Tibial nerve (tissue), 4 donors: ENCODE results near the gene JAKMIP1. TPM values are rescaled to one million over a fixed set of nuclear protein-coding genes. Genes with fewer than 3 reads are reported as not detected.

Experiments
- DNase-seq, 2 donors: peaks; one replicate each; pipeline ENCODE4 v3.0.0-alpha.2; 2019; ENCODE audit warnings: low spot score in 2 of 2
- H3K27ac ChIP-seq, 4 donors: fragments of 200-600 bp; sonication (generic) in 3 of 4; one replicate each; pipeline ENCODE4 v1.5.1; 2017 to 2019; ENCODE audit warnings: mild to moderate bottlenecking in 1 of 4
- H3K27me3 ChIP-seq, 2 donors: fragments of 200-600 bp; sonication (generic) in 1 of 2; one replicate each; pipeline versions ENCODE4 v1.5.1 to v1.6.0; 2017 to 2019
- H3K36me3 ChIP-seq, 3 donors: fragments of 200-600 bp; sonication (generic); one replicate each; pipeline ENCODE4 v1.5.1; 2018 to 2019
- H3K4me1 ChIP-seq, 4 donors: fragments of 200-600 bp; sonication (generic) in 3 of 4; one replicate each; pipeline ENCODE4 v1.5.1; 2017 to 2019
- H3K4me3 ChIP-seq, 4 donors: fragments of 200-600 bp; sonication (generic) in 3 of 4; one replicate each; pipeline ENCODE4 v1.5.1; 2017 to 2019; ENCODE audit warnings: mild to moderate bottlenecking in 1 of 4, moderate library complexity in 1 of 4
- H3K9me3 ChIP-seq, 4 donors: fragments of 200-600 bp; sonication (generic) in 3 of 4; one replicate each; pipeline ENCODE4 v1.5.1; 2017 to 2019
- CTCF ChIP-seq, 5 experiments: fragments of 200-600 bp in 3 of 5; fragments of 450-650 bp in 2 of 5; sonication (generic) in 3 of 5; IDR thresholded peaks; one replicate each; pipeline ENCODE4 v1.5.1; 2016 to 2019; ENCODE audit warnings: antibody characterized with exemption in 5 of 5, mild to moderate bottlenecking in 3 of 5, moderate library complexity in 2 of 5
- EP300 ChIP-seq, 2 donors: sonication (generic); formaldehyde crosslinking; IDR thresholded peaks; one replicate each; pipeline ENCODE4 v1.6.1; 2017; ENCODE audit warnings: antibody characterized with exemption in 2 of 2, mild to moderate bottlenecking in 1 of 2
- POLR2A ChIP-seq, 2 donors: fragments of 450-650 bp; IDR thresholded peaks; one replicate each; pipeline ENCODE4 v1.6.1; 2017; ENCODE audit warnings: antibody characterized with exemption in 2 of 2, mild to moderate bottlenecking in 2 of 2, moderate library complexity in 2 of 2
- WGBS, 2 donors: methylation state at CpG; one replicate each; pipeline ENCODE4 v1.1.5; 2018; 5-methylcytosine and 5-hydroxymethylcytosine counted together
- total RNA-seq, 4 donors: library from RNA; depleted of rRNA; stranded (reverse); fragments of >200 nt; gene quantifications; one replicate each; pipeline ENCODE4 v1.1.0, GENCODE V29; 2016

The JAKMIP1 gene
- total RNA-seq, 4 donors from 2014 or later = 0.30 to 2.5 (median 1.2) TPM

DNA sequence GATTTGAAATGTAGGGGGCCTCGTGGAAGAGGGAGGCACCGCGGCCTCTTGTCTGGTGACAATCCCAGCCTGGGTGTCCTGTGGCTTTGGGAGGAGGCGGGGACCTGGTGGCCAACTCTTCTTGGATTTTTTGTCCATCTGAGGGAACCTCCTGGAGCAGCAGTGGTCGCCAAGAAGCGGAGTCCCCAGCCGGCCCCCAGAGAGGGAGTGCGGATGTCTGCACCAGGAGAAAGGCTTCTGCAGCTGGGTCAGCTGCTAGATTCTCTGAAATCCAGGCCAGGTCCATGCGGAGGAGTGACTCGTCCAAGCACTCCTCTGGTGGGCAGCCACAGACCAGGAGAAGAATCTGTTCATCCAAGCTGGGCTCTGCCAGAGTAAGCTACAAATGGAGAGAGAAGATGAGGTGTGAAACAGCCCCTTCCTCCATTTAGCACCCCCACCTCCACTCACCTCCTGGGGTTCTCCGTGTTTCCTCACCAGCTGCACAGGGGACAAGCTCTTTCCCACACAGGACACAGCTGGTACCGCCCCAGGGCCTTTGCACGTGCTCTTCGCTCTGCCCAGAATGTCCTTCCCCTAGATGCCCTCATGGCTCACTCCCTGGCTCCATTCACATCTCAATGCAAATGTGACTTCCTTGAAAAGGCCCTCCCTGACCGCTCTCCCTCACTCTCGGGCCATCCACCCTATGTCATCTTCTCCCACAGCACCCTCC lies 209.7 kb downstream of the JAKMIP1 start:
- 88 to 89% methylated on average over 16 of the region's 16 CpGs for WGBS, 2 donors
- TF ChIP-seq EP300 (IDR thresholded peaks at IDR 0.05) (no peak), POLR2A (IDR thresholded peaks at IDR 0.05) (no peak), CTCF (IDR thresholded peaks at IDR 0.05) (no peak)
- no peak for DNase-seq
- H3K27ac ChIP-seq = no peak overlapping the region
- H3K4me3 ChIP-seq = no peak overlapping the region
- no peaks in the 10 kb centered on the region for H3K4me1 ChIP-seq
- no peaks in the 10 kb centered on the region for H3K9me3 ChIP-seq
- H3K36me3 ChIP-seq = no peaks in the 10 kb centered on the region
- H3K27me3 ChIP-seq = peaks cover 0 to 4% of the 10 kb centered on the region in 2 donors

- Histone ChIP-seq H3K36me3 (no peaks in the 10 kb centered on the region), H3K4me3 (no peak overlapping the region), H3K27me3 (peaks cover 0 to 4% of the 10 kb centered on the region in 2 donors), H3K9me3 (peaks cover 0 to 7% (median 0%) of the 10 kb centered on the region in 4 donors), H3K4me1 (no peaks in the 10 kb centered on the region), H3K27ac (no peak overlapping the region)
- WGBS, 2 donors = 77 to 79% methylated on average over 18 of the region's 18 CpGs
- DNase-seq = no peak
- no peak for TF ChIP-seq EP300 (IDR thresholded peaks at IDR 0.05)
- no peak for TF ChIP-seq CTCF (IDR thresholded peaks at IDR 0.05)
- no peak for TF ChIP-seq POLR2A (IDR thresholded peaks at IDR 0.05)
Measured at GRCh38 chr4:5989236-5990225, 210.8 kb downstream of the JAKMIP1 start.

DNA sequence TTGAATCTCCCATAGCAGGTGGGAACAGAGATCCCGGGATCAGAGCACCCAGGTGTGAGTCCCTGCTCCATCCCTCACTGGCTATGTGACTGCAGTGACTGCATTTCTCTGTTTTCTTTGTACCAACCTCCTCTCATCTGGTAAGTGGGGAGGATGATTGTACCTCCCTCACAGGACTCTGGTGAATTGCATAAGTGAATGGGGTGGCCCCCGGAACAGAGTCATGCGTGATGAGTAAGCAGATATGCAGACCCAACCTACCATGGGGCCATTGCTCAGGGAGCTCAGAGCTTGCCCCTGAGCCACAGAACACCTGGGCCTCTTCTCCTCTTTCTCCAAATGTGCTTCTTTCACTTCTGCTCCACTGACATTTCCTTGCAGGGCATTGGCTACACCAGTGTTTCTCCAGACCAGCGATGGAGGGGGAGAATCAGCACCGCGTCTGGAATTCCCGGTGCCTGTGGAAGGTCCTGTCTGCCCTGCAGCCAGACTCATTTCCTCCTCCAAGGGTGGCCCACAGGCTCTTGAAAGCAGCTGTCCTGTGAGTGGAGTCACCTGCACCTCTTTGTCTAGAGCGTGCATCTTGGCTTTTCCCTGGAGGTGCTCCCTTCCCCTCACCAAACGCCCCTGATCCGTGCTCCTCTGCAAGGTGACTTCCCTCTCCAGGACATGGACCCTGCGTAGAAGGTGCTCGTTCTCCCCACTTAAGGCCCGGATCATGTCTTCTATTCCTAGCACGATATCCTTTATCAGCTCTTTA lies 212.1 kb downstream of the JAKMIP1 start:
- H3K27me3 ChIP-seq = peaks cover 0 to 4% of the 10 kb centered on the region in 2 donors
- no peak for DNase-seq
- no peak for TF ChIP-seq CTCF (IDR thresholded peaks at IDR 0.05)
- TF ChIP-seq EP300 (IDR thresholded peaks at IDR 0.05) = no peak
- no peak for TF ChIP-seq POLR2A (IDR thresholded peaks at IDR 0.05)
- 71 to 76% methylated on average over 14 of the region's 14 CpGs for WGBS, 2 donors
- H3K9me3 ChIP-seq = peaks cover 0 to 17% (median 0%) of the 10 kb centered on the region in 4 donors
- no peaks in the 10 kb centered on the region for H3K4me1 ChIP-seq
- H3K36me3 ChIP-seq = no peaks in the 10 kb centered on the region
- no peak overlapping the region for H3K4me3 ChIP-seq
- no peak overlapping the region for H3K27ac ChIP-seq

DNA sequence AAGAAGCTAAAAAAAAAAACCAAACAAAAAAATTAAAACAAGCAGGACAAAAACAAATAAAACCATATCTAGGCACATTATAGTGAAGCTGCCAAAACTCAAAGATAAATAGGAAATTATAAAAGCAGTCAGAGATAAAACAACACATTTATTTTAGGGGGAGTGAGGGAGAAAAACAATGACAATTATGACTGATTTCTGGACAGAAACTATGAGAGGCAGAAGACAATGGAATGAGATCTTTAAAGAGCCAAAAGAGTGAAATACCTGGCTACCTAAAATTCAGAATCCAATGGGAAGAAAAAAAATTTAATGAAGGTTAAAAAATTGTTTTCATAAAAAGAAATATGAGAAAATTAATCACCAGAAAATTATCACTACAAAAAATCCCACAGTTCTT lies 215.5 kb downstream of the JAKMIP1 start:
- peaks cover 0 to 17% (median 0%) of the 10 kb centered on the region in 4 donors for H3K9me3 ChIP-seq
- H3K4me3 ChIP-seq = no peak overlapping the region
- no peak for DNase-seq
- peaks cover 0 to 10% (median 0%) of the 10 kb centered on the region in 4 donors for H3K4me1 ChIP-seq
- no peak overlapping the region for H3K27ac ChIP-seq
- H3K27me3 ChIP-seq = peaks cover 0 to 13% of the 10 kb centered on the region in 2 donors
- TF ChIP-seq EP300 (IDR thresholded peaks at IDR 0.05) (no peak), POLR2A (IDR thresholded peaks at IDR 0.05) (no peak), CTCF (IDR thresholded peaks at IDR 0.05) (no peak)
- no peaks in the 10 kb centered on the region for H3K36me3 ChIP-seq
